A549 treated with CORT108297 at 1 μM for 4 hours (cell line): ENCODE measurements around the gene ADORA1. TPM values are rescaled to one million over a fixed set of nuclear protein-coding genes. Genes with fewer than 3 reads are reported as not detected.

Experiments
- total RNA-seq: library from RNA; stranded (reverse); fragments of 200-300 nt; extraction: Qiagen RNA extraction; gene quantifications from 5 replicates; pipeline ENCODE4 v1.2.3, GENCODE V29; 2022

The ADORA1 gene
- 0.85 to 1.3 TPM (median 1.1 TPM) in 5 replicates for total RNA-seq

DNA sequence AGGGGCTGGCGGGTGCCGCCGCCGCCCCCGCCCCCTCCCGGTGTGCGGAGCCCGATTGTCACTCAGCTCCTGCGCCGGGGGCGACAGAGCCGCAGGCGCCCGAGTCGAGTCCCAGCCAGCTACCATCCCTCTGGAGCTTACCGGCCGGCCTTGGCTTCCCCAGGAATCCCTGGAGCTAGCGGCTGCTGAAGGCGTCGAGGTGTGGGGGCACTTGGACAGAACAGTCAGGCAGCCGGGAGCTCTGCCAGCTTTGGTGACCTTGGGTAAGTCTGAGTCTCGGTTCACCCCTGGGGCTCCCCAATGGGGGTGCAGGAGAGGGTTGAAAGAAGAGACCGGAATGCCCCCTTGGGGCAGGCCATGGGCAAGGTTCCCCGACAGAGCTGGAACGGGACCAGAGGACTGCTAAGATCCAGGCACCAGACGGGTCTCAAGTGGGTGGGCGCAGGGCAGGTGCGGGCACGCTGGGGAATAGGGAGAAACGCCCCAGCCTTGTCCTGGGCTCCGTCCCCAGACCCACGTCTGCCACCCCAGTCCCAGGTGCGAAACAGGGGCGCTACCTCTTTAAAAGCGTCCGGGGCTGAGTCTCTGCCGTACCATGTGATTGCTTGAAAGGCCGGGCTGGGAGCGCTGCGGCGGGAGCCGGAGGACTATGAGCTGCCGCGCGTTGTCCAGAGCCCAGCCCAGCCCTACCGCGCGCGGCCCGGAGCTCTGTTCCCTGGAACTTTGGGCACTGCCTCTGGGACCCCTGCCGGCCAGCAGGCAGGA lies at the start of gene ADORA1:
Gene ADORA1, plus strand, starts transcription at position 61 of the 765 bp plus-strand sequence. CDS start 1,116 bp downstream, outside the sequence.

DNA sequence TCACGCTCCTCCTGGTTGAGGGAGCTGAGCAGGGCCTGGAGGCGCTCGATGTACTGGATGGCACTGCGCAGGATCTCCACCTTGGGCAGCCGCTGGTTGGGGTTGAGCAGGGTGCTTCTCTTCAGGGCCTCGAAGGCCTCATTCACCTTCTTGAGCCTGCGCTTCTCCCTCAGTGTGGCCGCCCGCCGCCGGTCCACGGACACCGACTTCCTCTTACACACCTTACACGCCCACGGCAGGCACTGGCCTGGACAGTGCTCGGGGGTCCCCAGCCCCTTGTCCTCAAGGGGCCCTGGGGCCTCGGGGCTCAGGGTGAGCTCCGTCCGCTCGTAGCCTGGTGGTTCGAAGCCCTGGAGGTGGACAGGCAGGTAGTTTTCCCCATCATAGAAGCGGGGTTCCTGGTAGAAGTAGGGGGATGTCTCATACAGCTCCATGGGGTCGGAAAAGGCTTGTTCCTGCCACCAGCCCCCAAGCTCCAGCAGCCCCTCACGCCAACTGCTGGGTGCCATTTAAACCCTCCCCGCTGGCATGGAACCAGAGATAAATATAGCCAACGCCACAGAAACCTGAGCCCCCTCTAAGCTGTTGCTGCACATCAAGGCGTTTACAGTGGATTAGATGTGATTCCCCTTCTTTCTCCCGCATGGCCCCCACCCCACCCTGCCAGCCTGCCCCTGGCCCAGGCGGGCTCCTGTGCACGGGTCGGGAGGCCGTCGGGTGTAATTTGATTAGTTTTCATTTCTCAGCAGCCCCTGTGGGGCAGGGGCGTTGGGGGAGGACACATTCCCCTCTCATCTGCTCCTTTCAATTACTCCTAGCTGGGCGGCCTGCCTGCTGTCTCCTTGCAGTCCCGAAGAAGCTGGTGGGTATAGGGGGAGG lies 41.8 kb upstream of the ADORA1 start, which contains the start of gene MYOG:
Gene MYOG, minus strand, starts transcription at position 485 of the 879 bp plus-strand sequence. Its CDS starts 51 bp downstream, at position 434.

DNA sequence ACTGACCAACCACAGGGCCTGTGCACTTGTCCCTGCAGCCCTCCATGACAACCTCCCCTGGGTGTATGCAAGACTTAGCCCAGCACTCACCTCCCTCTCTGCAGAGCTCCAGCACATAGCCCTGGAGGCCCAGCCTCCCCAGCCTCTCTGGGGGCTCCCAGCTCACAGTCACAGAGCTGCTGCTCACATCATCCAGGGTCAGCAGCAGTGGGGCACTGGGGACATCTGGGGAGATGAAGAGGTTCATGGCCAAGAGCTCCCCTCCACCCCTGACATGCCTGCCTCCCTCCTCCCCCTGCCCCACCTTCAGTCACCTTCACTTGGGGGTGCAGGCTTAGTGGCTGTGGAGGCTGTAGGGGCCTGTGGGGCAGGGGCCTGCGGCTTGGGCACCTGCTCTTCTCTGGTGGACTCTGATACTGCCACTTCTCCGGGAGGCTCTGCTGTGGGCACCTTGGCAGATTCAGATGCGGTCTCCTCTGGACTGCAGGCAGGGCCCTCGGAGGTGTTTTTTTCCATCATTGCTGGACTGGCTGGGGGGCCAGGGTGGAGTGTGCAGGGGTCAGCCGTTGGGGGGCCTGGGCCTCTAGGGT lies 47.8 kb downstream of the ADORA1 start, which contains the start of gene MYBPH:
Gene MYBPH, minus strand, starts transcription at position 590 of the 590 bp plus-strand sequence. Its CDS starts 71 bp downstream, at position 519.

DNA sequence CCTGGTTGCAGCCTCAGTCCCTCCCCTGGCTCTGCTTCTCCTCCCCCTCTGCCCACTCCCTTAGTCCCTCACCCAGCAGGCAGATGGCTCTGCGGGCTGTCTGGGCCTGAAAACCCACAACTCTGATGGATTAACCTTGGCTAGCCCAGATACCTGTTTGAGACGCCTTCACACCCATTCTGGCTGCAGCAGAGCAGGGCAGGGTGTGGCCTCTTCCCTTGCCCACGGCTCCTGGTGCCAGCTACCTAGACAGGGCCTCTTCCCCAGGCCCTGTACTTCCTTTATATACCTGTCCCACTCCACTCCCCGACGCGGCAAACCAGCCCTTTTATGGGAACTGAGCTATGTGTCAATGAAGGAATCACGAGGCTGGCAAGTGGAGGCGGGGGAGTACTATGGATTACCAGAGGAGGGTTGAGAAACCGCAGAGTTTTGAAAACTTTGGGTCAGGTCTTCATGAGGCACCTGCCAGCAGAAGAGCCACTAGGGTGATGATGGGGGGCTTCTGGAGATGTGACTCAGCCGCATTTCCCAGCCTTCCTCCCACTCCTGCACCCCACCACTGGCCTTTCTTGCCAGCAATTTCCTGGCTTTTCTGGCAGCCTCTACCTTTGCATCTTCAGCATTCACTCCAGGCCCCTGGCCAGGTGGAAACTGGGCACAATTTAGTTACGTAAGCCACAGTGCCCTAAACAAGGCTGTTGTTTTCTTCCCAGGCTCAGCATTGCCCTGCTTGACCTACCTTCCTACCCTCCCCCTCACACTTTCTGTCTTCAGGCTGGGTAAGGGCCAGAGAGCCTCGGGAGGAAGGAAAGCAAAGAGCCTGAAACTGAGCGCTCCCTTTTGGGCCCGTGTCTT lies 59.1 kb downstream of the ADORA1 start, which contains the start of gene CHI3L1:
Gene CHI3L1, minus strand, starts transcription at position 259 of the 858 bp plus-strand sequence. Its CDS starts 81 bp downstream, at position 178.

Other genes with a start within 250 kb of the ADORA1 start
- gene RABIF, start 238.6 kb upstream of the ADORA1 start, total RNA-seq: 14.2 to 15.7 TPM (median 14.6 TPM) in 5 replicates
- gene KLHL12, start 200.5 kb upstream of the ADORA1 start, total RNA-seq: 16.4 to 18.5 TPM (median 16.9 TPM) in 5 replicates
- gene ADIPOR1, start 169.4 kb upstream of the ADORA1 start, total RNA-seq: 59.5 to 66.6 TPM (median 63.9 TPM) in 5 replicates
- 21.9 to 23.3 TPM (median 22.0 TPM) in 5 replicates for gene CYB5R1, start 160.5 kb upstream of the ADORA1 start, total RNA-seq
- gene TMEM183A, start 120.4 kb upstream of the ADORA1 start, total RNA-seq: 45.2 to 53.4 TPM (median 52.1 TPM) in 5 replicates
- 0.33 to 0.52 TPM (median 0.44 TPM) in 5 replicates for gene PPFIA4, start 101.2 kb upstream of the ADORA1 start, total RNA-seq
- gene MYOG, start 41.7 kb upstream of the ADORA1 start, total RNA-seq: not detected in 5 replicates
- gene MYBPH, start 48.1 kb downstream of the ADORA1 start, total RNA-seq: 0.03 TPM in 1 of 5 replicates, not detected in the others
- gene CHI3L1, start 59.0 kb downstream of the ADORA1 start, total RNA-seq: not detected in 5 replicates
- gene CHIT1, start 101.9 kb downstream of the ADORA1 start, total RNA-seq: not detected in 5 replicates
- gene BTG2, start 177.8 kb downstream of the ADORA1 start, total RNA-seq: 10.1 to 14.5 TPM (median 14.2 TPM) in 5 replicates
- 0.03 to 0.05 TPM in 2 of 5 replicates, not detected in the others for gene FMOD, start 223.4 kb downstream of the ADORA1 start, total RNA-seq